MCF 10A (cell line): Measurements from ENCODE around the gene BAZ2B. TPM values are rescaled to one million over a fixed set of nuclear protein-coding genes. Genes with fewer than 3 reads are reported as not detected.
A peak's percentile ranks its signal among the peaks of the same experiment; 100 is the strongest.

Source experiments
- BruUV-seq: library from RNA; stranded (reverse); fragments of 400-500 nt; replicated peaks from 2 replicates; lab custom pipeline; 2021; lab: Mats Ljungman, UMichigan
- CTCF ChIA-PET: fragments of 300-600 bp; sonication (Branson Sonifier 250); formaldehyde crosslinking; extraction: SDS; loops from one replicate; lab custom pipeline; 2021; ENCODE audit warnings: antibody characterized with exemption, inconsistent platforms; lab: Yijun Ruan, JAX
- POLR2A ChIA-PET: fragments of 300-600, 350-650 bp; sonication (Branson Sonifier 250); formaldehyde crosslinking; extraction: SDS; loops from one replicate; lab custom pipeline; 2020; ENCODE audit warnings: antibody characterized with exemption, inconsistent platforms; lab: Yijun Ruan, JAX
- DNase-seq: peaks from one replicate; pipeline ENCODE4 v3.0.0-alpha.2; 2018; ENCODE audit not compliant: unreplicated experiment
- H3K27ac Mint-ChIP-seq: one replicate; pipeline ENCODE4 v1.8.0; 2022; ENCODE audit warnings: mild to moderate bottlenecking, low read depth, mixed read lengths; ENCODE audit not compliant: unreplicated experiment
- H3K27me3 Mint-ChIP-seq: one replicate; pipeline ENCODE4 v1.8.0; 2022; ENCODE audit warnings: mixed read lengths; ENCODE audit not compliant: insufficient read depth, unreplicated experiment
- H3K36me3 Mint-ChIP-seq: one replicate; pipeline ENCODE4 v1.8.0; 2022; ENCODE audit warnings: mild to moderate bottlenecking, moderate library complexity, mixed read lengths; ENCODE audit not compliant: insufficient read depth, unreplicated experiment
- H3K4me1 Mint-ChIP-seq: one replicate; pipeline ENCODE4 v1.8.0; 2022; ENCODE audit warnings: mixed read lengths; ENCODE audit not compliant: insufficient read depth, unreplicated experiment
- H3K4me3 Mint-ChIP-seq: one replicate; pipeline ENCODE4 v1.8.0; 2022; ENCODE audit warnings: mild to moderate bottlenecking, moderate library complexity, mixed read lengths; ENCODE audit not compliant: unreplicated experiment
- H3K9me3 Mint-ChIP-seq: one replicate; pipeline ENCODE4 v1.8.0; 2022; ENCODE audit warnings: mixed read lengths; ENCODE audit not compliant: unreplicated experiment
- intact Hi-C: fragments of 100-400 bp; cut with micrococcal nuclease; formaldehyde crosslinking; loops from 2 replicates; pipeline ENCODE4 v1.14.1; 2022
- total RNA-seq: library from RNA; stranded (reverse); gene quantifications from 2 replicates; pipeline ENCODE4 v1.2.3, GENCODE V29; 2022
- TF ChIP-seq, protein P1 (sequence below): fragments of 200-600 bp; IDR thresholded peaks from one replicate; pipeline ENCODE4 v1.8.0; 2022; ENCODE audit warnings: antibody characterized with exemption, mild to moderate bottlenecking; ENCODE audit not compliant: unreplicated experiment

Gene BAZ2B
- total RNA-seq, 1 experiment from 2014 or later, result 51.8 TPM

DNA sequence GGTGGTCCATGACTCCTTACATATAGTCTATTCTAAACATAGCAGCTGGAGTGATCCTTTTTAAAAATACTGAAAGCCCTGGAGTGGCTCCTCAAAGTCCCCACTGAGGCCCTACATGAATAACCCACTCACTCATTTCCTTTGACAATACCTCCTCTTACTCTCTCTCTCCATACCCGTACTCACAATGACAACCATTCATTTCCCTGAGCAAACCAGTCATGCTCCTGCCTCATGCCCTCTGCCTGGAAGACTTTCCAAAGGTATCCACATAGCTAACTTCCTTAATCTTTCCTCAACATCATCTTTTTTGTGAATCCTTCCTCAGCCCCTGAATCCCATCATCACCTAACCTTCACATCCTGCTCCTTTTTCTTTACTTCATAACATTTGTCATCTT, 102.6 kb downstream of the BAZ2B start:
- DNase-seq, result no peak
- POLR2A ChIA-PET, result interaction anchor here (0.7 to 9.3 kb wide), 5 partner anchors 14 to 199 kb away, joined by 3 to 209 read pairs (median 4); partner anchors contain the start of genes BAZ2B and MARCHF7
- no peak overlapping the region for H3K27ac Mint-ChIP-seq
- peaks cover 25% of the 10 kb centered on the region for H3K4me1 Mint-ChIP-seq
- H3K4me3 Mint-ChIP-seq, result peak overlapping the region; percentile 76
- intact Hi-C loops, result loop anchor here (10.0 kb wide), 1 partner anchor 269 kb away; no protein-coding TSS in a partner anchor
- H3K36me3 Mint-ChIP-seq, result no peaks in the 10 kb centered on the region
- H3K27me3 Mint-ChIP-seq, result no peaks in the 10 kb centered on the region
- BruUV-seq, result no TSS peak
- TF ChIP-seq, protein P1, sequence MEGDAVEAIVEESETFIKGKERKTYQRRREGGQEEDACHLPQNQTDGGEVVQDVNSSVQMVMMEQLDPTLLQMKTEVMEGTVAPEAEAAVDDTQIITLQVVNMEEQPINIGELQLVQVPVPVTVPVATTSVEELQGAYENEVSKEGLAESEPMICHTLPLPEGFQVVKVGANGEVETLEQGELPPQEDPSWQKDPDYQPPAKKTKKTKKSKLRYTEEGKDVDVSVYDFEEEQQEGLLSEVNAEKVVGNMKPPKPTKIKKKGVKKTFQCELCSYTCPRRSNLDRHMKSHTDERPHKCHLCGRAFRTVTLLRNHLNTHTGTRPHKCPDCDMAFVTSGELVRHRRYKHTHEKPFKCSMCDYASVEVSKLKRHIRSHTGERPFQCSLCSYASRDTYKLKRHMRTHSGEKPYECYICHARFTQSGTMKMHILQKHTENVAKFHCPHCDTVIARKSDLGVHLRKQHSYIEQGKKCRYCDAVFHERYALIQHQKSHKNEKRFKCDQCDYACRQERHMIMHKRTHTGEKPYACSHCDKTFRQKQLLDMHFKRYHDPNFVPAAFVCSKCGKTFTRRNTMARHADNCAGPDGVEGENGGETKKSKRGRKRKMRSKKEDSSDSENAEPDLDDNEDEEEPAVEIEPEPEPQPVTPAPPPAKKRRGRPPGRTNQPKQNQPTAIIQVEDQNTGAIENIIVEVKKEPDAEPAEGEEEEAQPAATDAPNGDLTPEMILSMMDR, result no peak
- CTCF ChIA-PET, result no interaction called here
- H3K9me3 Mint-ChIP-seq, result no peaks in the 10 kb centered on the region

DNA sequence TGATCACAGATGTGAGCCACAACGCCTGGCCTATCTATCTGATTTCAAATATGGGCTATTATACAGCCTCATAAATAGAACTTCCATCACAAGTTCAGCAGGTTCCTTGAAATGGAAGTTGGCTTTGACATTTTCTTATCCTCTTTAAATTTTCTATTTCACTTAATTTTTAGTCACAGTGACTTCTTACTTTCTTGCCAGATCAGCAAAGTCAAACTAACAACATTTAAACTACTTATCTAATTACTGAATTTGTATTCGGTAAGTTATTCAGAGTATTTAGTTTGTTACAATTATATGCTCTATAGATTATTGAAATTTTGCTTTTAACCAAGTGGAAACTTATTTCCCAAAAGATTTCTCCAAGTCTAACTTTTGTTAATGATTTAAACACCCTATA, 108.2 kb downstream of the BAZ2B start:
- H3K9me3 Mint-ChIP-seq, result no peaks in the 10 kb centered on the region
- CTCF ChIA-PET, result no interaction called here
- H3K27me3 Mint-ChIP-seq, result no peaks in the 10 kb centered on the region
- H3K36me3 Mint-ChIP-seq, result no peaks in the 10 kb centered on the region
- POLR2A ChIA-PET, result interaction anchor here (3.8 kb wide), 1 partner anchor 9 kb away, joined by 34 read pairs; no protein-coding TSS in a partner anchor
- intact Hi-C loops, result no loop called here
- no peak overlapping the region for H3K4me3 Mint-ChIP-seq
- BruUV-seq, result no TSS peak
- no peak overlapping the region for H3K27ac Mint-ChIP-seq
- no peak for DNase-seq
- TF ChIP-seq, protein P1, result no peak
- H3K4me1 Mint-ChIP-seq, result peaks cover 18% of the 10 kb centered on the region

DNA sequence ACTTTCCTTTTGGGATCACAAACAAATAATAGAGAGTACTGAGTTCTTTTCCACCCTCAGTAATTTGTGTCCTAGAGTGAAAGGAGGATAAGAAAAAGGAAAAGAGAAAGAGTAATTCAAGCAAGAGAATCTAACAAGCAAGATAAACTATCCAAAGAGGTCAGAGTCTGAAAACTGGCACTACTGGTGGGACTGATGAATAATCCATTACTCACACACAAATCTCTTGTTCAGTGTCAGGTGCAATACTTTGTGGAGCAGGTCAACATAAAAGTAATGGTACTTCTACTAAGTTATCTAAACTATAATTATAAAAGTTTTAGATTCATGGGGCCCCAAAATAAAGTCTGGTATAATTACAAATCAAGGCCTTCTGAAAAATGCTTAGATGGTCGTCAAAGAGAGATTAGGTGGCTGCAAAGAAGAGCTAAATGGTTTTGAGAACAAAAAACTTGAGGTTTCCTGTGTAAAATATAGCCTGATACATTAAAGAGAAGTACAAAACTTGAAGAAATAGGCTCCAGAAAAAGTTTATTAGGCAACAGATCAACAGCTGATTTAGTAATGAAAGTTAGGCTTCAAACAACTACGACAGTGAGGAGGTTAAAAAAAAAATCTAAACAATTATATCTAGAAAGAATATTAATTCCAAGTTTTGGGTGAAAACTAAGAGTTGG, 109.4 kb downstream of the BAZ2B start:
- POLR2A ChIA-PET, result interaction anchor here (1.0 to 3.8 kb wide), 2 partner anchors 10 to 108 kb away, joined by 3 to 34 read pairs; no protein-coding TSS in a partner anchor
- no peak overlapping the region for H3K4me3 Mint-ChIP-seq
- H3K27me3 Mint-ChIP-seq, result no peaks in the 10 kb centered on the region
- DNase-seq, result peak; percentile 42
- CTCF ChIA-PET, result interaction anchor here (0.5 to 0.6 kb wide), 2 partner anchors 20 to 60 kb away, joined by 3 to 4 read pairs; no protein-coding TSS in a partner anchor
- no peak overlapping the region for H3K27ac Mint-ChIP-seq
- peaks cover 17% of the 10 kb centered on the region for H3K4me1 Mint-ChIP-seq
- intact Hi-C loops, result no loop called here
- no TSS peak for BruUV-seq
- TF ChIP-seq, protein P1, result no peak
- H3K9me3 Mint-ChIP-seq, result no peaks in the 10 kb centered on the region
- H3K36me3 Mint-ChIP-seq, result no peaks in the 10 kb centered on the region

DNA sequence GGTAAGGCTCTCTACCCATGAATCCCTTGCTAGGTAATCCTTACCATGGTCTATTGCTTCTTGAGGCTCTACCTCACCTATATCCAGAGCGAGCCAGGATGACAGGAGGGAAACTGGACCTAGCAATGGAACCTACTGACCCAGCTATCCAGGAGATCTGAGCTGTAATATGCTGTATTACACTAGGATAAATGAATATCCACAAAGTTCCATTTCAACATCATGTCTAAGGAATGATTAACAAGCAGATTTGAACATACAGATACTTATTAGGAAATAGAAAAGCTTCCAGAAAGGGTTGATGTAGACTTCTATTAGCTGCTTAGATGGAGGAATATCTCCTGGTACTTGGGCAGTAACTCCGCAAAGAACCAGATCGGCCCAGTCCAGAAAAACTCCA, 110.1 kb downstream of the BAZ2B start:
- no peak for DNase-seq
- no TSS peak for BruUV-seq
- Mint-ChIP-seq H3K27me3 (no peaks in the 10 kb centered on the region), H3K27ac (no peak overlapping the region), H3K36me3 (no peaks in the 10 kb centered on the region), H3K4me1 (peaks cover 17% of the 10 kb centered on the region), H3K9me3 (no peaks in the 10 kb centered on the region), H3K4me3 (no peak overlapping the region)
- ChIA-PET CTCF (interaction anchor here (0.6 kb wide), 1 partner anchor 178 kb away, joined by 4 read pairs; no protein-coding TSS in a partner anchor), POLR2A (interaction anchor here (1.2 to 3.8 kb wide), 3 partner anchors 11 to 103 kb away, joined by 3 to 34 read pairs (median 4); no protein-coding TSS in a partner anchor)
- TF ChIP-seq, protein P1, result no peak
- intact Hi-C loops, result no loop called here
